Measurements from ENCODE around the gene CTTNBP2NL.

CTTNBP2NL gene

GRCh38 chr1:112370996-112371395 is 25.0 kb upstream of the CTTNBP2NL start:
- TF ChIP-seq, protein P1, sequence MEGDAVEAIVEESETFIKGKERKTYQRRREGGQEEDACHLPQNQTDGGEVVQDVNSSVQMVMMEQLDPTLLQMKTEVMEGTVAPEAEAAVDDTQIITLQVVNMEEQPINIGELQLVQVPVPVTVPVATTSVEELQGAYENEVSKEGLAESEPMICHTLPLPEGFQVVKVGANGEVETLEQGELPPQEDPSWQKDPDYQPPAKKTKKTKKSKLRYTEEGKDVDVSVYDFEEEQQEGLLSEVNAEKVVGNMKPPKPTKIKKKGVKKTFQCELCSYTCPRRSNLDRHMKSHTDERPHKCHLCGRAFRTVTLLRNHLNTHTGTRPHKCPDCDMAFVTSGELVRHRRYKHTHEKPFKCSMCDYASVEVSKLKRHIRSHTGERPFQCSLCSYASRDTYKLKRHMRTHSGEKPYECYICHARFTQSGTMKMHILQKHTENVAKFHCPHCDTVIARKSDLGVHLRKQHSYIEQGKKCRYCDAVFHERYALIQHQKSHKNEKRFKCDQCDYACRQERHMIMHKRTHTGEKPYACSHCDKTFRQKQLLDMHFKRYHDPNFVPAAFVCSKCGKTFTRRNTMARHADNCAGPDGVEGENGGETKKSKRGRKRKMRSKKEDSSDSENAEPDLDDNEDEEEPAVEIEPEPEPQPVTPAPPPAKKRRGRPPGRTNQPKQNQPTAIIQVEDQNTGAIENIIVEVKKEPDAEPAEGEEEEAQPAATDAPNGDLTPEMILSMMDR (IDR thresholded peaks at IDR 0.05), result no peak
- no peak for DNase-seq
- Mint-ChIP-seq H3K27me3 (ENCODE audit: low read depth, poor library complexity) (peaks cover 33% of the 10 kb centered on the region), H3K27ac (no peak overlapping the region), H3K9me3 (peaks cover 3% of the 10 kb centered on the region), H3K4me3 (no peak overlapping the region), H3K36me3 (ENCODE audit: low read depth) (no peaks in the 10 kb centered on the region), H3K4me1 (peaks cover 11% of the 10 kb centered on the region)

DNA sequence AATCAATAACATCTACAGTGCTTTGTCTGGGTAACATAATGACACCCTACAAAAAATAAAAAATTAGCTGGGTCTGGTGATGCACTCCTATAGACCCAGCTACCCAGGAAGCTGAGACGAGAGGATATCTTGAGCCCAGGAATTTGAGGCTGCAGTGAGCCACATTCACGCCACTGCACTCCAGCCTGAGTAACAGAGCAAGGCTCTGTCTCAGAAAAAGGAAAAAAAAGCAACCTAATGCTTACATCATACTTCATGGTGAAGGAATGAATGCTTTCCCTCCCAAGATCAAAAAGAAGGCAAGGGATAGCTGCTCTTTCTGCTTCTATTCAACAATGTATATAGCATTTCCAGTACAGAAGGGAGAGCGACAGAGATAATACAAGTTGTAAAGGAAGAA is 24.2 kb upstream of the CTTNBP2NL start:
- Mint-ChIP-seq H3K36me3 (ENCODE audit: low read depth) (no peaks in the 10 kb centered on the region), H3K4me1 (peaks cover 11% of the 10 kb centered on the region), H3K9me3 (peaks cover 3% of the 10 kb centered on the region), H3K4me3 (no peak overlapping the region), H3K27me3 (ENCODE audit: low read depth, poor library complexity) (peaks cover 34% of the 10 kb centered on the region), H3K27ac (no peak overlapping the region)
- DNase-seq, result no peak
- TF ChIP-seq, protein P1 (IDR thresholded peaks at IDR 0.05), result no peak

DNA sequence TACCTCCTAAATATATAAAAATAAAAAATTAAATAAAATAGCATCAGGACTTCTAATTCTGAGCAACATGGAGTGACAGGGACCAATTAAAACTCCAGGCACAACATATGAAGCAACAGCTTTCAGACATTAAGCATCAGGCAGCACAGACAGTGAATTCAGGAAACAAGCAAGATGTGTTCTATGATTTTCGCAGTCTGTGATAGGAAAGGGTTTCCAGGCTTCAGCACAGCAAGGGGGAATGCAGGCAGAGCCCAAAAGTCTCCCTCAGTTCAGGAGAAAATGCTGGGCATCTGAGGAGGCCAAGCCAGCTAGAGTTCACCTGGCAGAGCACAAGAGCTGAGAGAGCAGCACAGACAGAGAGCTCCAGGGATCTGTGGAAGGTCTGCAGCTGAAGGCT is 22.2 kb upstream of the CTTNBP2NL start:
- Mint-ChIP-seq H3K27ac (no peak overlapping the region), H3K4me1 (peaks cover 11% of the 10 kb centered on the region), H3K36me3 (ENCODE audit: low read depth) (no peaks in the 10 kb centered on the region), H3K27me3 (ENCODE audit: low read depth, poor library complexity) (peaks cover 21% of the 10 kb centered on the region), H3K9me3 (no peaks in the 10 kb centered on the region), H3K4me3 (no peak overlapping the region)
- TF ChIP-seq, protein P1 (IDR thresholded peaks at IDR 0.05), result no peak
- DNase-seq, result no peak

DNA sequence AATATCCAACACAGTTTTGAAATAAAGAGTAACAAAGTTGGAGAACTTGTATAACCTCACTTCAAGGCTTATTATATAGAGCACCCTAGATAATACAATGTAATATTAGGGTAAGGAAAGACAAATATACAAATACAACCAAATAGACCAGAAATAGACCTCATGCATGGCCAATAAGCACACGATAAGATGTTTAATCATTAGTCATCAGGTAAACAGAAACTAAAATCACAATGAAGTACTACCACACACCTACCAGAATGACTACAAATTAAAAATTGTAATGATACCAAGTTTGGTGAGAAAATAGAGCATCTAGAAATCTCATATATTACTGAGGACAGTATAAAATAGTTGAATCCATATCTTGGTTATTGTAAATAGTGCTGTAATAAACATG is 20.3 kb upstream of the CTTNBP2NL start:
- Mint-ChIP-seq H3K36me3 (ENCODE audit: low read depth) (no peaks in the 10 kb centered on the region), H3K27ac (no peak overlapping the region), H3K9me3 (no peaks in the 10 kb centered on the region), H3K4me3 (no peak overlapping the region), H3K4me1 (peaks cover 7% of the 10 kb centered on the region), H3K27me3 (ENCODE audit: low read depth, poor library complexity) (peaks cover 23% of the 10 kb centered on the region)
- no peak for DNase-seq
- TF ChIP-seq, protein P1 (IDR thresholded peaks at IDR 0.05), result no peak

DNA sequence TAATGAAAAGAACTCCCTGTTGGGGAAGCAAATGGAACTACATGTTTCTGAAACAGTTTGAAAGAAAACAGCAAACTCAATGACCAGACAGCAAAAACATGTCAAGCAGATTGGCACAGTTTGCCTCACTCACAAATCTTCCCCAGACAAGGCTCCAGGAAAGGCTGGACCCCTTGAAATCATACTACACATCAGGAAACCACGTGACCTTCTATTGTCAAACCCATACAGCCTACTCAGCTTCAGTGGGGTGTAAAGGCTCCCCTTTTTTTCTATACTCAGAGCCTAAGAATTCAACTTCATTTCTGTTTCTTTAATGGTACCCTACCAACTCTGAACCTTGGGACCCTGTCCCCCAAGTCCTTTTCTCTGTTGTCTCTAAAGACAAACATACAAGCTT is 15.7 kb upstream of the CTTNBP2NL start:
- no peak for DNase-seq
- Mint-ChIP-seq H3K27ac (no peak overlapping the region), H3K36me3 (ENCODE audit: low read depth) (no peaks in the 10 kb centered on the region), H3K9me3 (no peaks in the 10 kb centered on the region), H3K4me1 (no peaks in the 10 kb centered on the region), H3K4me3 (no peak overlapping the region), H3K27me3 (ENCODE audit: low read depth, poor library complexity) (peaks cover 18% of the 10 kb centered on the region)
- TF ChIP-seq, protein P1 (IDR thresholded peaks at IDR 0.05), result no peak

GRCh38 chr1:112381324-112382076 is 14.5 kb upstream of the CTTNBP2NL start:
- H3K9me3 Mint-ChIP-seq, result no peaks in the 10 kb centered on the region
- H3K27me3 Mint-ChIP-seq (ENCODE audit: low read depth, poor library complexity), result peaks cover 20% of the 10 kb centered on the region
- no peak overlapping the region for H3K4me3 Mint-ChIP-seq
- no peak for DNase-seq
- TF ChIP-seq, protein P1 (IDR thresholded peaks at IDR 0.05), result no peak
- H3K4me1 Mint-ChIP-seq, result no peaks in the 10 kb centered on the region
- no peaks in the 10 kb centered on the region for H3K36me3 Mint-ChIP-seq (ENCODE audit: low read depth)
- H3K27ac Mint-ChIP-seq, result no peak overlapping the region

All from nephron progenitor cell (in vitro differentiated cells).